Loucy (cell line): ENCODE data around the gene GSDME.

Source experiments
- CTCF ChIP-seq: fragments of 200-600 bp; sonication (generic); conservative IDR thresholded peaks from 2 replicates; pipeline ENCODE4 v1.5.1; 2014; ENCODE audit warnings: mild to moderate bottlenecking, antibody characterized with exemption, low read length
- EZH2phosphoT487 ChIP-seq: fragments of 200-600 bp; IDR thresholded peaks from 2 replicates; pipeline ENCODE4 v1.6.1; 2018; ENCODE audit warnings: antibody characterized with exemption, mild to moderate bottlenecking, moderate library complexity, borderline replicate concordance

- TF ChIP-seq CTCF (no peak), EZH2phosphoT487 (no peak)
Observed at GRCh38 chr7:24742506-24743162, 14.6 kb downstream of the GSDME start.
